ENCODE data around the gene DDX31.

The DDX31 gene

DNA sequence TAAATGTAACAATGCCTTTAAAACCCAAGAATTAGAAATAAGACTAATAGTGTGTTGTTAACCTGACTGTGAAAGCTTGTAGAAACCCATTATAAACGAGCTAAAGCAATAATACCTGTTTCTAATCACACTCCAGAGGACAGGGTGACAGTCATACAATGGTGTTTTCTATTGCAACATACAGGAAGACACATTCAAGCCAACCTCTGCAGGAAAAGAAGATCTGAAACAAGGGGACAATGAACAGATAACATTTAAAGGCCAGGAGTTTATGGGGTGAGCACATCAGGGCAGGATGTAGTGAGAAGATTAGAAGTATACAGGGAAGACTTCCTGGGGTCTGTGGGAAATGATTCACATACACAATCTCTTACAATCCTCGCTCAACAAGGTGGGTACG is 73.6 kb downstream of the DDX31 start:
- no peak for DNase-seq (ENCODE audit: low read depth in 3 of 3)

DNA sequence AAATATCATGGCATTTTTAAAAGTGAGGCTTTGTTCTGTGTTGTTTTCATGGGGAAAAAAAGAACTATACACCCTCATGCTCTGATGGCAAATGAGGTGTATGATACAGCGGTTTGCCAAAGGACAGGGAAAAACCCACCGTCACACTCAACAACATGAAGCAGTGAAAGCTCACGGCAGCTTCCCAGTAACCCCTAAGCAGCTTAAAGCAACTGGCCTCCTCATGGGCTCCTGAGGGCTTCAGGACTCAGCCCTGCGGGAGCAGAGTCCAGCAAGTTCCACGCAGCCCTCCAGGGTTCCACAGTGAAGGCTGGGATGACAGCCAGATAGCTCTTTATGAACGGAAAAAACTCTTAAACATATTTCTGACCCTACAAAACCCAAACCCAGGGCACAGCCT is 74.5 kb downstream of the DDX31 start:
- DNase-seq (ENCODE audit: low read depth in 3 of 3): no peak

DNA sequence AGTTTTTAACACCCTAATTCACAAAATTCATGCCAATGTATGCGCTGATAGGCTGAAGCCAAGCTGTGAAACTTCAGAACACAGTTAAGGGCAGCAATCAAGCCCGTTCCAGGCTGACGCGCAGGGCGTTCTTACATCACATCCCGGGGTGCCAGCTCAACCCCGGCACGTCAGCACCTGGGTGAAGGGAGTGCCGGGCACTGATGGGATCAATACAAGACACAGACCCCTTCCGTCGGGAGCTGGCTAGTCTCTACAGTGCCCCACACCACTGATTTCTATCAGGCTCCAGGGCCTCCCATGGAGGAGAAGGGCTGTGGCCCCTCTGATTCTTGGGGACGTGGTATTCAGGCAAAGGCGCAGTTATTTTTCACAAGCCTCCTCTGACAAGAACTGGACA is 75.4 kb downstream of the DDX31 start:
- DNase-seq (ENCODE audit: low read depth in 3 of 3): no peak

DNA sequence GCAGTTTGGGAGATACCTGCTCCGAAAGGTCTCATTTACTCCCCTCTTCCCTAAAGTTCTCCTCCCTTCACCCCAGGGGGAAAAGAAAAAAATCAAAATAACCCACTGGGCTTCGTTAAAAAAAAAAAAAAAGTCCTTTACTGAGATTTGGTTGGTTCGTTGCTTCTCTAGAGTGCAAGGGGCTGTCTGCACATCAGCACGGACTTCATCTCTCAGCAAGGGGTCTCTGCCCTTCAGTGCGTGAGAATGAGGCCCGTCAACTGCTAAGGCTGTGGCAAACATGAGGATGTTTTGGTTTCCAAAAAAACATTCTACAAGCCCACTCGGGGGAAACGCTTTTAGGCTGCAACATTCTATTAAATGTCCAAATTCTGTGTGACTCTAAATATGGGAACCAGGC is 77.3 kb downstream of the DDX31 start:
- no peak for DNase-seq (ENCODE audit: low read depth in 3 of 3)

DNA sequence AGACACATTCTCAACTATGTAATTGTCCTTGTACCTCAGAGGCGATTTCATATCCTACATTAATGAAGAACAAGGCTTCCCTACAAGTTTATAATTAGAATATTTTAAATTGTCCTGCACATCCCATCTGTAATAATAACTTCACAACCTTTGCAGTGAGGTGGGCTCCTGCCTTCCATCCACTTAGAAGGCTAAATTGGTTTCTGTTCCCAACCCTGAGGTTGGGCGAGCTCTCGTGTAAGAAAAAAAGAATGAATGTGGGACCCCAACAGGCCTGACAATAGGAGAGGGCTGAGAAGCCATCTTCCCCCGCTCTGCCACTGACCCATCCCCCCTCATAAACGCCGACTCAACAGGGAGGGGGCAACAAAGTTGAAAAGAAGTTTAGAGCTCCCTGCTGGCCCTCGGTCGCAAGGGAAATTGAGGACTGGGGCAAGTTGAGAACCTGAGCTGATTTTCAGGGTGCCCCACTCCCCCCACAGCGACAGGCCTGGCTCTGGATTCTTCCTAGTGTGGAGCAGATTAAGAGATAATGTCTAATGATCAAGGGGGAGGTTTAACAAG is 78.0 kb downstream of the DDX31 start:
- no peak for DNase-seq (ENCODE audit: low read depth in 3 of 3)

DNA sequence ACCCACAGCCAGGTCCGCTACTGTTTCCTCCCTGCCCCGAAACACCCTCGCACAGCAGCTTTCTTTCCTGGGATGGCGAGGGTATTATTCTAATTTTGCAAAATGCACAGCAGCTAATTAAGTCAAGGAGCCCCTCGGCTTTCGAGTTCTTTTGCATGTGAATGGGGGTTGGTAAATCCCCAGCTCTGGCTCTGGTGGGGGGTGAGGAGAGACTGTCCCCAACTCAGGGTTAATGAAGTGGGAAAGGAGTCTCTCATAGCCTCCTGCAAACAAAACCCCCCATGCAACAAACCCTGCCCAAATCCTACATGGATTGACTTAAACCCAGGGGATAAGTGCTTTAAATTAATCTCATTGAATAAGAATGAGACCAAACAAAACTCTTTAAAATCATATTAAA is 78.5 kb downstream of the DDX31 start:
- no peak for DNase-seq (ENCODE audit: low read depth in 3 of 3)

DNA sequence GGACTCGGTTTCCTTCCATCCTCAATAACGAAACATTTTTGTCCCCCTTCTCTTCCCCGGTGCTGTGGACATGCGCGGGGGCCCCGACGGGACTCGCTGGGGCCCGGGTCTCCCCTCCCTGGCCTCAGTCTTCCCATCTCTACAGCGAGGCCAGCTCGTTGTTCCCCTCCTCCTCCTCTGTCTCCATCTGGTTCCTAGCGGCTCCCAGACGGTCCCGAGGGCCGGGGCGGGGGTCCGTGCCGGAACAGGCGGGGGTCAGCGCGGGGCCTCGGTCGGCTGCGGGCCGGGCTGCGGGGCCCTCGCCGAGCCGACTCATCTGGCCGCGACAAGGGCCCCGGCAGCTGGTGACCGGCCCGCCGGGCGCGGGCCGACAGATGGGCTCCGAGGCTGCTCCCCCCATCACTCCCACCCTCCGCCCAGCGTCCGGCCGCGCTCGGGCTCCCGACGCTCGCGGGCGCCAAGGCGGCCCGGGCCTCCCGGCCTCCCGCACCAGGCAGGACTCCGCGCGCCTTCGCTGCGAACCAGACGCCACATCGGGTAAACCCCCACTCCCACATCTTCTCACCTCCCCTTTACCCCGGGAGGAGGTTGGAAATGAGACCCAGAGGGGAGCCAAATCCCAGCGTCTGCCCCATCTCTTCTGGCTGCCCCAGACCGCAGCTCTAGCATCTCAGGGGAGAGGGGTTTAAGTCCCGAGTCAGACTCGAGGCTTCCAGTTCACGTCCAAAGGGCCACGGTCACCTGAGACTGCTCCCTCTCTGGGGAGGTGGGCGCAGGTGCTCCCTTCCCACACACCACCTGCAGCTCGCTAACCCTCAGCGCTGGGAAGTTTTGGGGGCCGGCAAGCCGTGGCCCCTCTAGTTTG is 79.2 kb downstream of the DDX31 start:
- DNase-seq (ENCODE audit: low read depth in 3 of 3): no peak

DNA sequence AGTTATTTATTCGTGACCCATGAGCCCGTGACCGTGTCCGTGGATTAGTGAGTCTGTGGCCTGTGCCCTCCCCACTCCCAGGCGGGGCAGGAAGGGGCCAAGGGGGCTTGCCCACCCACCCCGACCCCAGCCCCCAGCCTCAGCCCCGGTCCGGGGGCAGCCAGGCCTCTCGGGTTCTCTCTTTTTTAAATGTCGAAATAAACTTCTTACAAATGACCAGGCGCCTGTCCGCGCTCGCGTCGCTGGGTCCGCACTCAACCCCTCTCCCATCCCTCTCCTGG is 79.8 kb downstream of the DDX31 start:
- DNase-seq (ENCODE audit: low read depth in 3 of 3): no peak

DNA sequence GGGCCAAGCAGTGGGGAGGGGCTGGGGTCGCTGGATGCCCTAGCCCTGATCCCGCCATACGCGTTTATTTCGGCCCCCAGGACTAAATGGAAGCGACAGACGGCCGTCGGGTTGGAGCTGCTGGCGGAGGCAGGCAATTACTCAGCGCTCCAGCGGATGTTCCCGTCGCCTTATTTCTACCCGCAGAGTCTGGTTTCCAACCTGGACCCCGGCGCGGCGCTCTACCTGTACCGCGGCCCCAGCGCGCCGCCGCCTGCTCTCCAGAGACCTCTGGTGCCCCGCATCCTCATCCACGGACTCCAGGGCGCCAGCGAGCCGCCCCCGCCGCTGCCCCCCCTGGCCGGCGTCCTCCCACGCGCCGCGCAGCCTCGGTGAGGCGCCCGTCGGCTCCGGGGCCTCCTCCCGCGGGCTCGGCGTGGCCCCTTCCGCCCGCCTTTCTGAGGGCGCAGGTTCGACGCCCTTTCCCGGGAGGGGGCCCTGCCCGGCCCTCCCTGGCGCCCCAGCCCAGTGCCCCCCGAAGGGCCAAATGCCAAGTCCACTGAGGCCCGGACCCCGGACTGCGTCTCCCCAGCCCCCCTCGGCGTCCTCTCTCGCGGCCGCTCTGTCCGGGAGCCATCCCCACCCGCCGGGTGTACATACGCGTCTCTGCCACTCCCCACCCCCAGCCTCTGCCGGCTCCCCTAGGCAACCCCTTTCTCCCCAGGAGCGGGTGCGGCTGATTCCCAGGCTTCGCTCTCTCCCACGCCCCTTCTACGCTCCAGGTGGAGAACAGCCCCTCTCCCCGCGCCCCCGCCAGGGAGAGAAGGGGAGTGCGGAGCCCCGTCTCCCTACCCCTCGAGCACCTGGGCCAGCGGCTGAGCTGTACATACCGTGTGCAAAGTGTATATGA is 80.4 kb downstream of the DDX31 start:
- no peak for DNase-seq (ENCODE audit: low read depth in 3 of 3)

DNA sequence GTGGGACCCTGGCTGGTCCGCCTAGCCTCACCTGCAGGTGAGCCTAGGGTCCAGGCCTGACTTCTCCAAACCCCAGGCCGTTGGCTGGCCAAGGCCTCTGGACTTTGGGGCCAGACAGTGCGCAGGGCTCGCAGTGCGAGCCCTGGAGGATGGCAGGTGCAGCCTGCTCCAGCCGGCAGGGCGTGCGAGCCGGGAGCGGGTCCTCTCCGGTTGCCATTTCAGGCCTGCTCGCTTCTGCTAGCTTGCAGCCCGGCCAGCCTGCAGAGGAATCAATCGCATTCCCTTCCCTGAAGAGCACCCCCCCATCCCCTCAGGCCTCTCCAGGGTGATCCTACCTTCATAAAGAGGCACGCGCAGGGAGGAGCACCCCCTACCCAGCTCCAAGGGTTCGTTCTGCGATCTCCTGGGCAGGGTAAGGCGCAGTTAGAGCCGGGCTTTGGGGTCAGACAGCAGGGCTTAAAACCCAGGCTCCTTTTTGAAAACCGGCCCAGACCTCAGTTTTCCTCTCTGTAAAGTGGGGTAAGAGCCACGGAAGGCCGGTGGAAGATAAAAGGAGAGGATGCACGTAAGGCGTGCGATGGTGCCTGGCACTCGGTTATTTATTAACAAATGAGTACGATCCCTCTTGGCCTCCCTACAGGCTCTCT is 81.2 kb downstream of the DDX31 start:
- no peak for DNase-seq (ENCODE audit: low read depth in 3 of 3)

DNA sequence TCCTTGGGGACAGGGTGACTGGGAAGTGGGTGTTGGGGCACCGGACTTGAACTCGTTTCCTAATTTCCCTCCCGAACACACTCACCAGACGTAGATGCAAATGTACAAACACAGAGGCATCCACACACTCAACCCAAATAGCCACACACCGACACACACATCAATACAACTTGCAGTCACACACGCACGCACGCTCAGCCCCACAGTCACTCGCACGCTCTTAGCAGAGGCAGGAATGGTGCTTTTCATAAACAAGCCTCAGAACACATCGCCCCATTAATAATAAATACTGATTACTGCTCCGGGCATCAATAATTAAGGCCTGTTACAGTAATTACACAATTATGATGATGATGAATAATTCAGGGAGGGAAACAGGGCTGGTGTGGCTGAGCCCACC is 81.7 kb downstream of the DDX31 start:
- DNase-seq (ENCODE audit: low read depth in 3 of 3): no peak

DNA sequence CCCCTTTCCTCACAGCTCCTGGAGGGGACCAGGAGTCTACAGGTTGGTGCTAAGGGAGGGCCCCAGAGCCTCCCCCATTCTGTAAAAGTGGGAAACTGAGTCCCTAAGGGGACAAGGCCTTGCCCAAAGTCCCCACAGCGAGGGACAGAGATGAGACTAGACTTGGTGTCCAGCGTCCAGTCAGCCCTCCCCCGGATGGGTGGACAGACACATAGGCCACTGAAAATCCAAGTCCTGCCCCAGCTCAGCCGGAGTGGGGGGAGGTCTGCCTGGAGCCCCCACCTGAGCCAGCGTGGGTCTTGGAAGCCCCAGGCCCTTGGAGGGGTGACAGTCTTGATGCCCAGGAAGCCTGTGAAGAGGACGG is 82.2 kb downstream of the DDX31 start:
- DNase-seq (ENCODE audit: low read depth in 3 of 3): no peak

DNA sequence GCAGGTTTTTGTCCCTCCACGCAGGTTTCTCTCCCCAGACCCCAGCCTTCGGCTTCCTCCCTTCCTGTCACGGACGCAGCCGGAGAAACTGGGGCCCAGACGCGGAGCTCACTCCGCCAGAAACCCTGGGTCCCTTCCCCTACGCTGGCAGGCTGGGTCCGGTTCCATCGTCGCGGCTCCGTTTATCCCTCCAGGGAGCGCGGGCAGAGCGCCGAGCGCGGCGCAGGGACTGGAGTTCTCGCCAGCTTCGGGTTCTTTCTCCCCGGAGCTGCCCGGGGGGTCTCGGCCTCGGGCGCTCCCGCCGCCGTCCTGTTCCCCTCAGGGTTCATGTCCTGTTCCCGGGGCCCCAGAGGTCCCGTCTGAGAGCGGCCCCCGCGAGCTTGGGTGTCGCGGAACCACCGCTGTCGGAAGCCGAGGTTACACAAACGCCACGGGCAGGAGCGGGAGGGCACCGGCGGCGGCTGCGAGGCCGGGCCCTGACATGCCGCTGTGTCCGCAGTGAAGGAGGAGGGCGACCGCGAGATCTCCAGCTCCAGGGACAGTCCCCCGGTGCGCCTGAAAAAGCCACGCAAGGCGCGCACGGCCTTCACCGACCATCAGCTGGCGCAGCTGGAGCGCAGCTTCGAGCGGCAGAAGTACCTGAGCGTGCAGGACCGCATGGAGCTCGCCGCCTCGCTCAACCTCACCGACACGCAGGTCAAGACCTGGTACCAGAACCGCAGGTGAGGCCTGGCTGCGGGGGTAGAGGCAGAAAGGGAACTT is 82.8 kb downstream of the DDX31 start:
- no peak for DNase-seq (ENCODE audit: low read depth in 3 of 3)

DNA sequence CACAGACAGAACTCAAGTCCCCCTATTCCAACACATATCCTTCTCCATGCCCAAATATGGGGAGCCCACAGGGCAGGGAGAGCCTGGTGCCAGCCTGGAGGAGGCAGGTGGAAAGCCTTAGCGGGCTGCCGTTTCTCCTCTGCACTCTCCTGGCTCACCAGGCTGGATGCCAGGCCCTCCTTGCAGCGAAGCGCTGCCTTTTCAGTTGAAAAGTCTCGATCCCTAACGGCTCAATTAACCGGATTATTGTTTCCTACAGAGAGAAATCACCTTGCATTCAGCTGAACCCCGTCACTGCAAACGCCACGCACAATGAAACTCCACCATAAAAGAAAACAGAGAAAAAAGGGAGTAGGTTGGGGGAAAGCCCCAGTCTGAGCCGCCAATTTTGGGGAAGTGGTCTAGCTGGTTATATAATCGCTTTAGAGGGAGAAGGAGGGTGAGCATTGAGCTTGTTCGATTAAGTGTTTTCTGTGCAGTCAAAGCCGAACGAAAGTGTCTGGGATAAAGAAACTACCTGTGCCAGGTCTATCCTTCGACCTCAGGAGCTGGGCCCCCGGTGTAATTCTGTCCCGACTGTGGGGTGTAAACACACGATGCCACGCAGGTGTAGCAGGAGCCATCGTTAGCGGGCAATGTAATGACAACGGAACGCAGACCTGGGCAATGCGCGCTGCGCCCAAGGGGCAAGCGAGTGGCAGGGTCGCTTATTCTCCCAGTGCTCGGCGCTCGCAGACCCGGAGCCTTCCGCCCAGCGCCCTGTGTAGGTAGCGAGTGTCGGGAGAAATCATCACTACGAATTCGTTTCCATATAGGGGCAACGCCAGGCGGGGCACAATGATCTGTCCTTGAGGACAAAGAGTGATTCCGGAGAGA is 83.6 kb downstream of the DDX31 start:
- no peak for DNase-seq (ENCODE audit: low read depth in 3 of 3)

DNA sequence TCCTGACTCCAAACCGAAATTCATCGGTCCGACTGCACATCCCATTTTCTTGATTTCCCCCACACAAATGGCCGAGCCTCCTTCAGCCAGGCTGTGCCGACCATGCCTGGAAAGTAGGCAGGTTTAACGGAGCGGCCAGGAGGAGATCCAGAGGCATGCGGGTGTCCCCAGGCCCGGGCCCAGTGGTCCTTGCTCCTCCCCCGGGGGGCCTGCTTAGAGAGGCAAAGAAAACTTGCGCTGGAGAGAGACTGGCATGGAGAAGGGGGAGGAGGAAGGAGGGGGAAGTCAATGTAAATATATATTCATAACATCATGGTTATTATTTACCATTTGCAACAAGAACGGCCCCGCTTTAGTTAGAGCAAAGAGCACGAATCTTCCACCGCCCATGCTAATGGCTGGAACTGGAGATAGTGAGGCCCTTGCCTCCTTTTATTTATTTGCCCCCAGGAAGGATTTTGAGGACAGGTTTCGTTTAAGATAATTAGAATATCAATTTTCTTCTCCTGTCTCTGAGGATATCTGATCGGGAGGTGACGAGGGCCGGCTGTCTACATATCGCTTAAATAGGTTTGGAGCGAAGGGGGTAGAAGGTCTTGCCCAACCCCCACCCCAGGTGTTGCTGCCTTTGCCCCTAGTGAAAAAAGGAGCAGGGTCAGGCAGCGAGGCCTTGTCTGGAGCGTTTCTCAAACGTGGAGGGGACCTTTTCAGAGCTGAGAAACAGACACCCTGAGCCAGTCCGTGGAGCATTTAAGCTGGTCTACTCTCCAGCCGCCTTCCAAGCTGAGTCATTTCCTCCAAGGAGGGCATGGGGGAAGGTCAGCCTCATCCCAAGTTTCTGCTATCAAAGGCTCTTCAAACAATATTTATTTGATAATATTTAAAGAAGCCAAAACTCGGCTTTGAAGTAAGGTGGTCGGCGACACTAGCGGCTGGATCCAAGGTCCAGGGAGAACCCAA is 84.9 kb downstream of the DDX31 start:
- no peak for DNase-seq (ENCODE audit: low read depth in 3 of 3)

DNA sequence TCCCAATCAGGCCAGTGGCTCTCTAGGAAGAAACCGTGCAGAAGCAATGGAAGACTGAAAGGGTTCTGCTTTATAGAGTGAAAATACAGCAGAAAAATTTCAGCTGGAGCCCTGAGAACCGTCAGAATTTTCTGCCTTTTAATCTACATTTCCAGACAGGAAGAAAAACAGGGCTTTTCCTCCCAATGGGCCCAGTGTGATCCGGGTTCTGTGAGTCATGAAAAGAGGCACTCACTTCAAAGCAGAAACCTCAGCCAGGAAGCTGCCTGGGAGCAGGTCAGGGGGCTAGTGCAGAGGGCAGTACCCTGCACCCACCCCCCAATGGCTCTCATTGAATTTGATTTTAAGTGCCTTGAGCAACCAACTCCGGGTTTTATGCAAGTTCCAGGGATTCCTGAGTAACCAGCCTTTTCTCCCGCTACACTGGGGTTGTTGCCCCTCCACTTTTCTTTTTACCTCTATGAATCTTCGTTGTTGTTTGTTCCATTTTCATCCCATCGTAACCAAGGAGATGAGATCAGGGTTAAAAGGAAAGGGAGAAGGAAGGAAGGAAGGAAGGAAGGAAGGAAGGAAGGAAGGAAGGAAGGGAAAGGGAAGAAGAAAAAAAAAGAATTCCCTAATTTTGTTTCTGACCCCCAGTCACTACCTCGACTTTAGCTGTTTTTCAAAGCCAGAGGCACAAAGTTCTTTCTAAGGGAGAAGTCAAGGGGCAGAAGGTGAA is 86.0 kb downstream of the DDX31 start:
- DNase-seq (ENCODE audit: low read depth in 3 of 3): no peak

DNA sequence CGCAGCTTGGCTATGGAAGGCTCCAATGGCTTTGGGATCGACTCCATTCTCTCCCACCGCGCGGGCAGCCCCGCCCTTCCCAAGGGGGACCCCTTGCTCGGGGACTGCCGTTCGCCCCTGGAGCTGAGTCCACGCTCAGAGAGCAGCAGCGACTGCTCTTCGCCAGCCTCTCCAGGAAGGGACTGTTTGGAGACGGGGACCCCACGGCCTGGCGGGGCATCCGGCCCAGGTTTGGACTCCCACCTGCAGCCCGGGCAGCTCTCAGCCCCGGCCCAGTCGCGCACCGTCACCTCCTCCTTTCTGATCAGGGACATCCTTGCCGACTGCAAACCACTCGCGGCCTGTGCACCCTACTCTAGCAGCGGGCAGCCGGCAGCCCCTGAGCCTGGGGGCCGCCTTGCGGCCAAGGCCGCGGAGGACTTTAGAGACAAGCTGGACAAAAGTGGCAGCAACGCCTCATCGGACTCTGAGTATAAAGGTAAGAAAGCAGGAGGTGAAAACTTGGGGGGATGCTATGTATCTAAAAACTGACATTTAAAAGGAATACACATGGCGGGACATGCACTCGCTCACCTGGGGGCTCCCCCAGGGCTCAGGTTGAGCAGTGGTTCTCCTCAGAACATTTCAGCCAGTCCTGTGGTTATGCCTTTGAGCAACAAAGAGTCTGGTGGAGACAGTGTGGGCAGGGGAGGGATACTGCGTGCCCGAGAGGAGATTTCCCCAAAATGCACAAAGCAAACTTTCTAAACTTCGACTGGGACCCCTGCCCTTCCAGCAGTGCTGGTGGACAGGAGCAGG is 86.8 kb downstream of the DDX31 start:
- DNase-seq (ENCODE audit: low read depth in 3 of 3): no peak

DNA sequence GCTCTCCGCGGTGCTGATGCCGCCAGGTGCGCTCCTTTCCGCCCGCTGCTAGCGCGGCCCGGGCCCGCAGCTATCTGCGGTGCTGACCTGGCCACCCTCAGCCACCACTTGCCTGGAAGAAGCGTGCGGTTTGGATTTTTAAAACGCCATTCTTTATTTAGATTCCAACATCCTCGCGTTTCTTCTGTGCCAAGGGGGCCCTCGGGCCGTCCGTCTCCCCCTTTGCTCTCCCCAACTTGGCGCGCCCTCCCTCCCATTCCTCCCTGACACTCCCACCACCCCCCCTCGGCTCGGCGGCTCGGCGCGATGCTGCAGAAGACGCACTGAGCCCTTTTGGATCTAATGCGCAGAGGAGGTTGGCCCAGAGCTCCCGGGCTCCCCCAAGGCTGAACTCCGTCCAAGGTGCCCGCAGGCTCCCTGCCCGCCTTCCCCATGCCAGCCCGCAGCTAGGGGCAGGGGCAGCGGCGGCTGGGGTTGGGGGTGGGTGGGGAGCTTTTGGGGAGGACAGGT is 87.5 kb downstream of the DDX31 start, which contains the start of gene BARHL1:
Gene BARHL1 (plus strand): TSS at position 331 of the 510 bp plus-strand sequence. CDS start 192 bp downstream, outside the sequence.
- DNase-seq (ENCODE audit: low read depth in 3 of 3): no peak

All from stimulated activated CD4-positive, alpha-beta T cell treated with anti-CD3 and anti-CD28 coated beads, TNF-alpha, amount 100 ng/mL, for 48 hours (primary cell).